C4-2B (cell line): ENCODE measurements around the gene SH3RF3.

ENCODE experiments used
- ZFX ChIP-seq: fragments of 450-650 bp; IDR thresholded peaks from 2 replicates; pipeline ENCODE4 v1.6.1; 2017
- TF ChIP-seq, protein P1 (sequence below): fragments of 450-650 bp; conservative IDR thresholded peaks from 2 replicates; pipeline ENCODE4 v1.5.1; 2017; ENCODE audit warnings: mild to moderate bottlenecking

DNA sequence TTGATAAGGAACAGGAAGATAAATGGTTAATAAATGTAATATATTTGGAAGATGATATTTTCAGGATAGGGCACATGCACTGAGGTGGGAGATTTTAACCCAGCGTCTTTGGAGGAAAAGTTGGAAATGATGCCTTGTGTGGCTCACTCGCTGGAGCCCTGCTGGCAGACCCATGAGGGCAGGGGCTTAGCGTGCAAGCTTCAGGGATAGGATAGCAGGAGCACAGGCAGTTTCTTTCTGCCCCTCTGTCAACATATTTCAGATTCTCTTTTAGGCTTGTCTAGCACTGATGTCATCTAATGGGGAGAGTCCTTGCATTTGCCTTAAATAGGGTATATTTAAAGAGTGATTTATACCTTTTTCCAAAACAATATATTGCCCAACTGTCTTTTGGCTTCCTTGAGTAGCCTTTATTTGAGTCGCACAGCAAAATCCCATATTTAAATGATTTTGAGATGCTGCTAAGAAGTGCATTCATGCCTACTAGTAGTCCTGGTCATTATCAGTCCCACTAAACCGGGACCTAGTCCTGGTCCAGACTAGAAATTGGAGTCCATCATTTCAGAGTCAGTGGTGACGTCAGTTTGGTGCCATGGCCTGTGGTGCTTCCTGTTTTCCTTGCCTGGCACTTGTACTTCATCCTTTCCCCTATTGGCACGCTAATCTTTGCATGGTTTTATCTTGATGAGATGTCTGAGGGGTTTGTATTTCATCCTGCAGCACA, 45.8 kb downstream of the SH3RF3 start:
- TF ChIP-seq, protein P1, sequence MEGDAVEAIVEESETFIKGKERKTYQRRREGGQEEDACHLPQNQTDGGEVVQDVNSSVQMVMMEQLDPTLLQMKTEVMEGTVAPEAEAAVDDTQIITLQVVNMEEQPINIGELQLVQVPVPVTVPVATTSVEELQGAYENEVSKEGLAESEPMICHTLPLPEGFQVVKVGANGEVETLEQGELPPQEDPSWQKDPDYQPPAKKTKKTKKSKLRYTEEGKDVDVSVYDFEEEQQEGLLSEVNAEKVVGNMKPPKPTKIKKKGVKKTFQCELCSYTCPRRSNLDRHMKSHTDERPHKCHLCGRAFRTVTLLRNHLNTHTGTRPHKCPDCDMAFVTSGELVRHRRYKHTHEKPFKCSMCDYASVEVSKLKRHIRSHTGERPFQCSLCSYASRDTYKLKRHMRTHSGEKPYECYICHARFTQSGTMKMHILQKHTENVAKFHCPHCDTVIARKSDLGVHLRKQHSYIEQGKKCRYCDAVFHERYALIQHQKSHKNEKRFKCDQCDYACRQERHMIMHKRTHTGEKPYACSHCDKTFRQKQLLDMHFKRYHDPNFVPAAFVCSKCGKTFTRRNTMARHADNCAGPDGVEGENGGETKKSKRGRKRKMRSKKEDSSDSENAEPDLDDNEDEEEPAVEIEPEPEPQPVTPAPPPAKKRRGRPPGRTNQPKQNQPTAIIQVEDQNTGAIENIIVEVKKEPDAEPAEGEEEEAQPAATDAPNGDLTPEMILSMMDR = no peak
- TF ChIP-seq ZFX = no peak
